Trophoblast cell (in vitro differentiated cells and primary cell): Measurements from ENCODE around the gene YAF2.
"Not testable (repeated sequence)": the region's sequence is repeated elsewhere in the genome, so short reads cannot be mapped to it uniquely, and the experiment has no call there.

ENCODE experiments used
- DNase-seq, 2 donors: peaks; one replicate each; pipeline ENCODE4 v3.0.0-alpha.2; 2016
- H2AFZ ChIP-seq: 2 replicates; pipeline ENCODE4 v1.6.1; 2013; ENCODE audit warnings: low read length, moderate library complexity, mild to moderate bottlenecking; ENCODE audit not compliant: insufficient read depth, poor library complexity
- H2AK5ac ChIP-seq: 2 replicates; pipeline ENCODE4 v1.6.1; 2013; ENCODE audit warnings: mild to moderate bottlenecking, low read length
- H2BK120ac ChIP-seq: 2 replicates; pipeline ENCODE4 v1.6.1; 2013; ENCODE audit warnings: low read length, mild to moderate bottlenecking, moderate library complexity; ENCODE audit not compliant: insufficient read depth, poor library complexity
- H2BK12ac ChIP-seq: 2 replicates; pipeline ENCODE4 v1.6.1; 2013; ENCODE audit warnings: mild to moderate bottlenecking, low read length, moderate library complexity
- H2BK5ac ChIP-seq: 2 replicates; pipeline ENCODE4 v1.6.1; 2013; ENCODE audit warnings: low read length, low read depth, moderate library complexity, mild to moderate bottlenecking; ENCODE audit not compliant: poor library complexity
- H3K14ac ChIP-seq: 2 replicates; pipeline ENCODE4 v1.6.1; 2013; ENCODE audit warnings: mild to moderate bottlenecking, low read length
- H3K18ac ChIP-seq: 2 replicates; pipeline ENCODE4 v1.6.1; 2013; ENCODE audit warnings: mild to moderate bottlenecking, low read length
- H3K23ac ChIP-seq: 2 replicates; pipeline ENCODE4 v1.6.1; 2013; ENCODE audit warnings: low read length
- H3K27ac ChIP-seq: 2 replicates; pipeline ENCODE4 v1.5.1; 2013; ENCODE audit warnings: low read depth, mild to moderate bottlenecking, inconsistent platforms, low read length, moderate library complexity
- H3K27me3 ChIP-seq: 2 replicates; pipeline ENCODE4 v1.6.1; 2013; ENCODE audit warnings: inconsistent platforms, mild to moderate bottlenecking, low read length, moderate library complexity; ENCODE audit not compliant: insufficient read depth
- H3K36me3 ChIP-seq, 2 experiments: 1 replicate in 1 of 2; 2 replicates in 1 of 2; pipeline ENCODE4 v1.6.1; 2013; ENCODE audit warnings: low read length in 2 of 2, mild to moderate bottlenecking in 2 of 2, moderate library complexity in 1 of 2; ENCODE audit not compliant: insufficient read depth in 2 of 2, control insufficient read depth in 1 of 2
- H3K4ac ChIP-seq: 2 replicates; pipeline ENCODE4 v1.6.1; 2013; ENCODE audit warnings: low read depth, mild to moderate bottlenecking, low read length, moderate library complexity
- H3K4me1 ChIP-seq, 2 experiments: 1 replicate in 1 of 2; 2 replicates in 1 of 2; pipeline ENCODE4 v1.6.1; 2013; ENCODE audit warnings: low read length in 2 of 2, mild to moderate bottlenecking in 2 of 2, moderate library complexity in 1 of 2; ENCODE audit not compliant: insufficient read depth in 2 of 2, control insufficient read depth in 1 of 2
- H3K4me2 ChIP-seq: 2 replicates; pipeline ENCODE4 v1.6.1; 2013; ENCODE audit warnings: inconsistent platforms, mild to moderate bottlenecking, low read length, moderate library complexity
- H3K4me3 ChIP-seq: 2 replicates; pipeline ENCODE4 v1.5.1; 2013; ENCODE audit warnings: mild to moderate bottlenecking, low read depth, low read length, inconsistent platforms
- H3K79me1 ChIP-seq: one replicate; pipeline ENCODE4 v1.6.1; 2013; ENCODE audit warnings: low read length
- H3K79me2 ChIP-seq: 2 replicates; pipeline ENCODE4 v1.6.1; 2013; ENCODE audit warnings: low read length, mild to moderate bottlenecking; ENCODE audit not compliant: control insufficient read depth, insufficient read depth, poor library complexity
- H3K9ac ChIP-seq: 2 replicates; pipeline ENCODE4 v1.6.1; 2013; ENCODE audit warnings: mild to moderate bottlenecking, low read length
- H3K9me3 ChIP-seq: 2 replicates; pipeline ENCODE4 v1.6.1; 2013; ENCODE audit warnings: low read depth, mild to moderate bottlenecking, control low read depth, inconsistent platforms, low read length; ENCODE audit not compliant: insufficient read depth
- H4K12ac ChIP-seq: 2 replicates; pipeline ENCODE4 v1.6.1; 2013; ENCODE audit warnings: low read depth, mild to moderate bottlenecking, low read length, moderate library complexity
- H4K8ac ChIP-seq: 2 replicates; pipeline ENCODE4 v1.6.1; 2013; ENCODE audit warnings: low read depth, mild to moderate bottlenecking, low read length, moderate library complexity
- H4K91ac ChIP-seq: one replicate; pipeline ENCODE4 v1.6.1; 2013; ENCODE audit warnings: low read depth, mild to moderate bottlenecking, low read length, moderate library complexity
- WGBS: extraction: QIAGEN DNeasy Blood & Tissue Kit; methylation state at CpG from one replicate; pipeline ENCODE4 v1.1.7; 2013; ENCODE audit warnings: missing lambda C conversion rate; ENCODE audit not compliant: insufficient read length, insufficient coverage; ENCODE audit errors: extremely low coverage; 5-methylcytosine and 5-hydroxymethylcytosine counted together

The YAF2 gene

GRCh38 chr12:42192686-42193085 is 45.4 kb downstream of the YAF2 start:
- H4K91ac ChIP-seq = no peak overlapping the region
- no peak overlapping the region for H3K4me3 ChIP-seq
- H3K79me1 ChIP-seq = no peaks in the 10 kb centered on the region
- H3K36me3 ChIP-seq = no peaks in the 10 kb centered on the region
- WGBS = no CpG with 5 or more reads among the region's 6 CpGs
- H2BK5ac ChIP-seq = no peak overlapping the region
- H3K9me3 ChIP-seq = no peaks in the 10 kb centered on the region
- H3K18ac ChIP-seq = no peak overlapping the region
- H3K9ac ChIP-seq = no peak overlapping the region
- H2AFZ ChIP-seq = no peak overlapping the region
- no peak overlapping the region for H4K8ac ChIP-seq
- H3K23ac ChIP-seq = no peak overlapping the region
- H3K4me2 ChIP-seq = no peak overlapping the region
- no peak overlapping the region for H2BK12ac ChIP-seq
- H2BK120ac ChIP-seq = no peak overlapping the region
- DNase-seq = no peak
- no peak overlapping the region for H3K27ac ChIP-seq
- H3K79me2 ChIP-seq = no peaks in the 10 kb centered on the region
- no peak overlapping the region for H3K4ac ChIP-seq
- no peaks in the 10 kb centered on the region for H3K27me3 ChIP-seq
- no peak overlapping the region for H3K14ac ChIP-seq
- H3K4me1 ChIP-seq = no peaks in the 10 kb centered on the region
- no peak overlapping the region for H2AK5ac ChIP-seq
- H4K12ac ChIP-seq = no peak overlapping the region

- Histone ChIP-seq H3K27ac (no peak overlapping the region), H2BK12ac (no peak overlapping the region), H3K4me2 (no peak overlapping the region), H3K14ac (no peak overlapping the region), H3K9me3 (no peaks in the 10 kb centered on the region), H3K4me1 (no peaks in the 10 kb centered on the region), H3K79me1 (no peaks in the 10 kb centered on the region), H3K18ac (peak overlapping the region; percentile 22), H2AFZ (no peak overlapping the region), H3K4me3 (no peak overlapping the region), H3K36me3 (no peaks in the 10 kb centered on the region), H4K91ac (no peak overlapping the region), H3K4ac (no peak overlapping the region), H3K27me3 (no peaks in the 10 kb centered on the region), H4K12ac (no peak overlapping the region), H4K8ac (no peak overlapping the region), H2AK5ac (no peak overlapping the region), H3K23ac (no peak overlapping the region), H2BK120ac (no peak overlapping the region), H2BK5ac (no peak overlapping the region), H3K9ac (no peak overlapping the region), H3K79me2 (no peaks in the 10 kb centered on the region)
- no CpG with 5 or more reads among the region's 1 CpG for WGBS
- DNase-seq = no peak
These were observed 45.8 kb downstream of the YAF2 start for GRCh38 chr12:42192258-42192657.

- Histone ChIP-seq H3K79me2 (no peaks in the 10 kb centered on the region), H2BK12ac (no peak overlapping the region), H2BK5ac (no peak overlapping the region), H3K14ac (no peak overlapping the region), H2AK5ac (no peak overlapping the region), H3K36me3 (no peaks in the 10 kb centered on the region), H2BK120ac (no peak overlapping the region), H4K8ac (no peak overlapping the region), H3K4ac (no peak overlapping the region), H4K12ac (no peak overlapping the region), H3K4me3 (no peak overlapping the region), H4K91ac (no peak overlapping the region), H2AFZ (no peak overlapping the region), H3K9me3 (no peaks in the 10 kb centered on the region), H3K4me1 (no peaks in the 10 kb centered on the region), H3K4me2 (no peak overlapping the region), H3K23ac (no peak overlapping the region), H3K27me3 (no peaks in the 10 kb centered on the region), H3K27ac (no peak overlapping the region), H3K79me1 (no peaks in the 10 kb centered on the region), H3K18ac (no peak overlapping the region), H3K9ac (no peak overlapping the region)
- no peak for DNase-seq
These were observed 47.7 kb downstream of the YAF2 start for GRCh38 chr12:42190376-42190775.

- not testable (repeated sequence) for H3K4me3 ChIP-seq, H3K79me2 ChIP-seq, H2BK120ac ChIP-seq, H3K27ac ChIP-seq, H2AFZ ChIP-seq, H3K9me3 ChIP-seq, H3K79me1 ChIP-seq, H3K14ac ChIP-seq, H3K36me3 ChIP-seq, DNase-seq, H3K18ac ChIP-seq, H4K12ac ChIP-seq, H3K4me1 ChIP-seq, H2BK12ac ChIP-seq, H4K8ac ChIP-seq, H3K9ac ChIP-seq, H3K23ac ChIP-seq, H2BK5ac ChIP-seq, H2AK5ac ChIP-seq, H3K4ac ChIP-seq, H3K27me3 ChIP-seq, H3K4me2 ChIP-seq, H4K91ac ChIP-seq
- no CpG with 5 or more reads among the region's 3 CpGs for WGBS
These were observed 49.8 kb downstream of the YAF2 start for GRCh38 chr12:42188275-42188674.

GRCh38 chr12:42187799-42188198 is 50.2 kb downstream of the YAF2 start:
- H3K4me2 ChIP-seq = no peak overlapping the region

More at GRCh38 chr12:42187799-42188198, 50.2 kb downstream of the YAF2 start:
- H2AK5ac ChIP-seq = no peak overlapping the region
- H3K9ac ChIP-seq = no peak overlapping the region
- H2BK12ac ChIP-seq = no peak overlapping the region
- no peaks in the 10 kb centered on the region for H3K4me1 ChIP-seq
- no peak overlapping the region for H2BK5ac ChIP-seq
- H3K4me3 ChIP-seq = no peak overlapping the region
- DNase-seq = no peak
- no peaks in the 10 kb centered on the region for H3K36me3 ChIP-seq
- no peak overlapping the region for H2AFZ ChIP-seq
- H3K79me1 ChIP-seq = no peaks in the 10 kb centered on the region
- no peak overlapping the region for H4K12ac ChIP-seq
- no peak overlapping the region for H4K8ac ChIP-seq
- no peaks in the 10 kb centered on the region for H3K27me3 ChIP-seq
- WGBS = no CpG with 5 or more reads among the region's 2 CpGs
- H3K23ac ChIP-seq = no peak overlapping the region
- H3K9me3 ChIP-seq = no peaks in the 10 kb centered on the region
- H3K27ac ChIP-seq = no peak overlapping the region
- H3K14ac ChIP-seq = no peak overlapping the region
- H4K91ac ChIP-seq = no peak overlapping the region
- no peak overlapping the region for H3K18ac ChIP-seq
- no peaks in the 10 kb centered on the region for H3K79me2 ChIP-seq
- H2BK120ac ChIP-seq = no peak overlapping the region
- no peak overlapping the region for H3K4ac ChIP-seq
